GM06990 (cell line): ENCODE measurements around the gene CHPF2.

Experiments used
- DNase-seq: peaks from one replicate; pipeline ENCODE4 v3.0.0-alpha.2; 2011; ENCODE audit not compliant: insufficient read length; ENCODE audit errors: extremely low read depth
- H3K27me3 ChIP-seq: replicated peaks from 2 replicates; pipeline ENCODE4 v1.6.0; 2011; ENCODE audit warnings: low read length; ENCODE audit not compliant: control insufficient read depth, insufficient read depth
- H3K36me3 ChIP-seq: 2 replicates; pipeline ENCODE4 v1.5.1; 2011; ENCODE audit warnings: low read length; ENCODE audit not compliant: control insufficient read depth, insufficient read depth
- H3K4me3 ChIP-seq: replicated peaks from 2 replicates; pipeline ENCODE4 v1.5.1; 2011; ENCODE audit warnings: low read depth, mild to moderate bottlenecking, control low read depth, low read length
- CTCF ChIP-seq: IDR thresholded peaks from 2 replicates; pipeline ENCODE4 v1.5.1; 2011; ENCODE audit warnings: low read length, control low read depth, mild to moderate bottlenecking, inconsistent platforms; ENCODE audit not compliant: insufficient read depth, poor library complexity, severe bottlenecking

The CHPF2 gene

DNA sequence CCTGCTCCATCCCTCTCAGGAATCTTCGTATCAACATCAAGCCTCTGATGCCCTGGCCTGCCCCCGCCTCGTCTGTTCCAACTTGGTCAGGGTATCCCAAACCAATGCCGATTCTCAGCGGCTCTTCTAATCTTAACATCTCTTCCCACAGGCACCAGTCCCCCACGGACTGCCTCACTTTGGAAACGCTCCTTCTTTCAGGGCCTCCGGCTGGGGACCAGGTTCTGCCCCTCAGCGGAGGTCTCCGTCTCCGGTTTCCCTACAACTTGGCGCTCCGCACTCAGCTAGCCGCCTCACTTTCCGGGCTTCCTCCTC is 5.8 kb upstream of the CHPF2 start:
- no peak for DNase-seq
- TF ChIP-seq CTCF, result no peak
- Histone ChIP-seq H3K27me3 (no peaks in the 10 kb centered on the region), H3K36me3 (peaks cover 12% of the 10 kb centered on the region), H3K4me3 (peak overlapping the region; percentile 92)

DNA sequence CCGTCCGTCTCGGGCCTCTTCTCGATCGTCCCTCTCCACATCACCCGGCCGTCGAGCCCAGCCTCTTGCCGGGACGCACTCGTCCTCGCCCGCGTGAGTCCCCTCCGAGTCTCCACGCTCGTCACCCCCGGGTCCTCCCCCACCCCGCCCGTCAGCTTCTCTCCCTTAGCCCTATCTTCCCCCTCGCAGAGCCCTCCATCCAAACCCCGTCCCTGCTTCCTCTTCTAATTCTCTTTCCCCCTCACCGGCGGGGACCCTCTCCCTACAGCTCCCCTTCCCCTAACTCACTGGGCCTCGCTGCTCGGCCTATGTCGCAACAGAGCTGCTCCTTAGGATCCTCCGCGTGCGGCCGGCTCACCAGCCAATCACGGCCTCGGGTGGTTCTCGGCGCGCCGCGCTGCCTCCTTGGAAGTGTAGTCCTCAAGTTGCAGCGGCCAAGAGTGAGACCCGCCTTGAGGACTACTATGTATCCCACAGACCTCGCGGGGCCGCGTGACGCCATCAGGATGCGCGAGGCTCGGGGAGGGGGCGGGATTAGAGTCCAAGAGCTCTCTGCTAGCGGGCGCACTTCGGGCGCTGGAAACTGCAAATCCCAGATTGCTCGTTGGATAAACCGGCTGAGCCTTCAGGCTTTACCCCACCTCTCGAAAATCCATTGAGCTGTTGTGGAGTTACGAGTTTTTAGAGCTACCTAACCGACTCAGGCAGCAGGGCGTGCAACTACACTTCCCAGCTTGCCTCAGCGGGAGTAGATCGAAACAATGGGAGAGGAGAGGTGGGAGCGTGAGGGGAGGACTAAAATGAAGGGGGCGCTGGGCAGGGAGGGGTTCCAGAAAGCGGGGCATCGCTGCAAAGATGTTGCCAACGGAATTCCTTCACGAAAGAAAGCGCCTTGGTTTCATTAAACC is 5.2 kb upstream of the CHPF2 start, which contains the start of gene ABCF2:
TSS of gene ABCF2 (minus strand) at position 331 of the 908 bp plus-strand sequence. CDS start 747 bp downstream, outside the sequence.
- H3K27me3 ChIP-seq, result no peaks in the 10 kb centered on the region
- TF ChIP-seq CTCF, result peak; percentile 5
- DNase-seq, result peak; percentile 98
- H3K36me3 ChIP-seq, result peaks cover 10% of the 10 kb centered on the region
- peak within 1 kb of the TSS; percentile 92 for H3K4me3 ChIP-seq

DNA sequence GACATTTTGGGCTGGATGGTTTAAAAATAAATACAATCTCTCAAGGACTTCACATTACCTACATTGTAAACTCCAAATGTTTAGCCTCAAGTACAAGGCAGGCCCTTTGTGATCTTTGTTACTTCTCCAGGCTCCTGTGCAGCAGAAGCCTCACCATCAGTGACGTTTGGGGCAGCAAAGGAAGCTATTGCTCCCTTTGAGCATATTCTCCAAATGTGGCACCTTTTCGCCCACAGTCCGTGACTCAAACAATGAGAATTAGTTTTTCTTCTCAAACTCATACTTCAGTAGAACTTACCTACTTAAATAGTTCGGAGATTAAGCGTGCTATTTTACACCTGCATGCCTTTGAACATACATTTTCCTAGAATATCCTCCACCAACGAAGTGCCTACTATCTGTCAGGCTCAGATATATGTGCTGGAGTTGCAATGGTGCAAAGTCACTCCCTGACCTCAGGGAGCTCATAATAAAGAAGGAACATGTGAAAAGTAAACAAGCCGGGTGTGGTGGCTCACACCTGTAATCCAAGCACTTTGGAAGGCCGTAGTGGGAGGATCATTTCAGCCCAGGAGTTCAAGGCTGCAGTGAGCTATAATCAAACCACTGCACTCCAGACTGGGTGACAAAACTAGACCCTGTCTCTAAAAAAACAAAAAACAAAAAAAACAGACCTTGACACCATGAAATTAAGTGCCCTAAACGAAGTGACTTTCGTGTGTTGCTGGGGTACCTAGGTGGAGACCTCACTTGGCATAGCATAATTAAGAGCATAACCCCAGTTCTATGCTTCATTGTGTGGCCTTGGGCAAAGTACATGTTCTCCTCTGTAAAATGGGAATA is 4.0 kb upstream of the CHPF2 start:
- H3K4me3 ChIP-seq, result peak overlapping the region; percentile 92
- DNase-seq, result no peak
- no peak for TF ChIP-seq CTCF
- H3K36me3 ChIP-seq, result peaks cover 8% of the 10 kb centered on the region
- H3K27me3 ChIP-seq, result no peaks in the 10 kb centered on the region

DNA sequence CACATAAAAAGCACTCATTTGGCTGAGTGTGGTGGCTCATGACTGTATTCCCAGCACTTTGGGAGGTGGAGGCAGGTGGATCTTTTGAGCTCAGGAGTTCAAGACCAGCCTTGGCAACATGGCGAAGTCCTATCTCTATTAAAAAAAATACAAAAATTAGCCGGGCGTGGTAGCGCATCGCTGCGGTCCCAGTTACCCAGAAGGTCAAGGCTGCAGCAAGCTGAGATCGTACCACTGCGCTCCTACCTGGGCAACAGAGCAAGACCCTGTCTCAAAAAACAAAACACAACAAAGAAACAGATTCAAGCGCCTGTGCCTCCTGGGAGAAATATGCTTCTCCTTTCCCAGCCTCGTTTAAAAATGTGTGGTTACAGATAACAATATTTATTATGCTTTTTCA is 3.0 kb upstream of the CHPF2 start:
- no peak for TF ChIP-seq CTCF
- Histone ChIP-seq H3K27me3 (no peaks in the 10 kb centered on the region), H3K36me3 (peaks cover under 1% of the 10 kb centered on the region), H3K4me3 (no peak overlapping the region)
- no peak for DNase-seq

DNA sequence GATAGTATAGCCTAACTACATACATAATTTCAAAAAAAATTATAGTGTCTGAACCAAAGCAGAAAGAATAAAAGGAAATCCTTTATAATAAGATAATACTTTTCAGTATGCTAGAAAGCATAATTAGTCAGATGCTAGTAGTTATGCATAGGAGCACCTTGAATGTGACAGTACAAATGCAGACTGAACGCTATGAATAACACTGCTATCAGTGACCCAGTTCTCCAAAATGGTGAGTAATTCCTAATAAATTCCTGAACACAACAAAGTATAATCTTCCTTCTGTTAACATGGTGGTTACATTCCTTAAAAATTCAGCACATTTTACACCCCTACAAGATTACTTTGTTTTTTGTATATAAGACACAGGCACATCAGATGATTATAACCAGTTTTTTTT is 1.2 kb upstream of the CHPF2 start:
- H3K4me3 ChIP-seq, result no peak overlapping the region
- H3K27me3 ChIP-seq, result no peaks in the 10 kb centered on the region
- DNase-seq, result no peak
- TF ChIP-seq CTCF, result no peak
- peaks cover 7% of the 10 kb centered on the region for H3K36me3 ChIP-seq
